SK-N-SH (cell line): ENCODE data around the gene UNC79.

ENCODE experiments used
- EZH2phosphoT487 ChIP-seq: fragments of 200-600 bp; sonication (generic); IDR thresholded peaks from 2 replicates; pipeline ENCODE4 v1.6.1; 2017; ENCODE audit warnings: low read depth, mixed run types, mild to moderate bottlenecking, antibody characterized with exemption, moderate library complexity, borderline replicate concordance
- NFIC ChIP-seq: IDR thresholded peaks from 2 replicates; pipeline ENCODE4 v1.4.0; 2012; ENCODE audit warnings: borderline replicate concordance
- POLR2AphosphoS5 ChIP-seq: IDR thresholded peaks from 2 replicates; pipeline ENCODE4 v1.6.1; 2012; ENCODE audit warnings: low read depth, low read length
- SMC3 ChIP-seq: IDR thresholded peaks from 2 replicates; pipeline ENCODE4 v1.6.1; 2012; ENCODE audit warnings: low read depth, low read length, improper control_type of control experiment
- TF ChIP-seq, protein P1 (sequence below): fragments of 200-600 bp; sonication (generic); IDR thresholded peaks from 2 replicates; pipeline ENCODE4 v1.6.1; 2017; ENCODE audit warnings: antibody characterized with exemption, mild to moderate bottlenecking, moderate library complexity
- TF ChIP-seq, protein P2 (sequence below): fragments of 150-350 bp; IDR thresholded peaks from 2 replicates; pipeline ENCODE4 v1.6.1; 2017; ENCODE audit warnings: antibody characterized with exemption, low read length, low read depth, borderline replicate concordance

DNA sequence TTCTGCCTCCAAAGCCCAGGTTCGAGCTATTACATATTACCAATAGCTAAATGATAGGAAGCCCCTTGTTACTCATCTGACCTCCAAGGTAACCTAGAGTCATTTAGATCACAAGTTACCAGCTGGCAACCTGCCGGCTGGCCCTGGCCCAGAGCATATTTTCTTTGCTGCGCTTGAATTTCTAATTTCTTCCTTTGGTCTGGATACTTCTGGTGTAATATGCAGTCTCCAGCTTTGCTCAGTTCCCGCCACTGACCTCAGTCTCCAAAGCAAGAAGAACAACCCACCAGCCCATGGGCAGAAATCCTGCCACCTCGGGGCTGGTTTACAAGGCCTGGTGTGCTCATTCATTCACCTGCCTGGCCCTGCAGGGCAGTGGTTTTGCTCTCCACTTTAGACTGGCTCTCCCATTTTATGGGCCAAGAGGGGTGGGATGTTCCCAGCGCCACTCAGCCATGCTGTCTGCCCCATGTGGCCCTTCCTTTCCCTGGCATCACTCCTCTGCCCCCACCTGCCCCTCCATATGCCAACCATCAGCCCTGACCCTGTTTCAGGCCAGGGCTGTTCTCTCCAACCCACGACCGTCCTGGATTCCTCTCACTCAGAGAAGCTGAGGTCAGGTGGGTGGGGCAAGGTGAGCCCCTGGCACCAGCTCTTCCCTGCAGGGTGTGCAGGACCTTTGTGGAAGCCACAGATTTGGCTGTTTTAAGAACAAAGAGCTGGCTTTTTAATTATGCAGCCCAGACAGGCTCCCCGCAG is 281.5 kb downstream of the UNC79 start:
- TF ChIP-seq, protein P1, sequence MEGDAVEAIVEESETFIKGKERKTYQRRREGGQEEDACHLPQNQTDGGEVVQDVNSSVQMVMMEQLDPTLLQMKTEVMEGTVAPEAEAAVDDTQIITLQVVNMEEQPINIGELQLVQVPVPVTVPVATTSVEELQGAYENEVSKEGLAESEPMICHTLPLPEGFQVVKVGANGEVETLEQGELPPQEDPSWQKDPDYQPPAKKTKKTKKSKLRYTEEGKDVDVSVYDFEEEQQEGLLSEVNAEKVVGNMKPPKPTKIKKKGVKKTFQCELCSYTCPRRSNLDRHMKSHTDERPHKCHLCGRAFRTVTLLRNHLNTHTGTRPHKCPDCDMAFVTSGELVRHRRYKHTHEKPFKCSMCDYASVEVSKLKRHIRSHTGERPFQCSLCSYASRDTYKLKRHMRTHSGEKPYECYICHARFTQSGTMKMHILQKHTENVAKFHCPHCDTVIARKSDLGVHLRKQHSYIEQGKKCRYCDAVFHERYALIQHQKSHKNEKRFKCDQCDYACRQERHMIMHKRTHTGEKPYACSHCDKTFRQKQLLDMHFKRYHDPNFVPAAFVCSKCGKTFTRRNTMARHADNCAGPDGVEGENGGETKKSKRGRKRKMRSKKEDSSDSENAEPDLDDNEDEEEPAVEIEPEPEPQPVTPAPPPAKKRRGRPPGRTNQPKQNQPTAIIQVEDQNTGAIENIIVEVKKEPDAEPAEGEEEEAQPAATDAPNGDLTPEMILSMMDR, result no peak
- TF ChIP-seq POLR2AphosphoS5 (no peak), NFIC (no peak), EZH2phosphoT487 (no peak), SMC3 (no peak)
- TF ChIP-seq, protein P2, sequence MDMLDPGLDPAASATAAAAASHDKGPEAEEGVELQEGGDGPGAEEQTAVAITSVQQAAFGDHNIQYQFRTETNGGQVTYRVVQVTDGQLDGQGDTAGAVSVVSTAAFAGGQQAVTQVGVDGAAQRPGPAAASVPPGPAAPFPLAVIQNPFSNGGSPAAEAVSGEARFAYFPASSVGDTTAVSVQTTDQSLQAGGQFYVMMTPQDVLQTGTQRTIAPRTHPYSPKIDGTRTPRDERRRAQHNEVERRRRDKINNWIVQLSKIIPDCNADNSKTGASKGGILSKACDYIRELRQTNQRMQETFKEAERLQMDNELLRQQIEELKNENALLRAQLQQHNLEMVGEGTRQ, result no peak
